ENCODE data around the gene WWC2. TPM values are rescaled to one million over a fixed set of nuclear protein-coding genes. Genes with fewer than 3 reads are reported as not detected.
"Not testable (repeated sequence)": the region's sequence is repeated elsewhere in the genome, so short reads cannot be mapped to it uniquely, and the experiment has no call there.

The WWC2 gene
- total RNA-seq, 1 donor from 2014 or later, result 15.1 TPM

GRCh38 chr4:183299464-183299863 is 200.4 kb downstream of the WWC2 start:
- DNase-seq, result no peak

GRCh38 chr4:183300070-183300469 is 201.0 kb downstream of the WWC2 start:
- DNase-seq, result no peak

- DNase-seq, result no peak
Observed at GRCh38 chr4:183300655-183301054, 201.6 kb downstream of the WWC2 start.

GRCh38 chr4:183303301-183303700 is 204.2 kb downstream of the WWC2 start:
- no peak for DNase-seq

DNA sequence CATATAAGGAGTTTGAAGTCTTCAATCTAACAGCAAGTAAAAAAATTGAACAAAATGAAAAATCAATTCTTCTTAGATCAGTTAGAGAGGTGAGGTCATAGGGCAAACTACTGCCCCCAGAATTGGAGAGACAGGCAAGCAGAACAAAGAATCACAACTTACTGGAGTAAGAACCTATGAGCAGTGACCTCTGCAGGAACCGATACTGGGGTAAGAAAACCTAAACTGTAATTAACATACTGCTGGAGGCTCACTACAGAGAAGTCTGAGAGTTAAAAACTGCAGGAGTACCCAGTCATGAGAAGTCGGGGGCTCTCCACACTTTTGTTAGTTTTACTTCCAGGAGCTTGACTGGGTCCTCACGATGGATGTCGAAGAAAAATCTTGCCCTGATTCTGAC is 205.0 kb downstream of the WWC2 start:
- DNase-seq, result no peak

DNA sequence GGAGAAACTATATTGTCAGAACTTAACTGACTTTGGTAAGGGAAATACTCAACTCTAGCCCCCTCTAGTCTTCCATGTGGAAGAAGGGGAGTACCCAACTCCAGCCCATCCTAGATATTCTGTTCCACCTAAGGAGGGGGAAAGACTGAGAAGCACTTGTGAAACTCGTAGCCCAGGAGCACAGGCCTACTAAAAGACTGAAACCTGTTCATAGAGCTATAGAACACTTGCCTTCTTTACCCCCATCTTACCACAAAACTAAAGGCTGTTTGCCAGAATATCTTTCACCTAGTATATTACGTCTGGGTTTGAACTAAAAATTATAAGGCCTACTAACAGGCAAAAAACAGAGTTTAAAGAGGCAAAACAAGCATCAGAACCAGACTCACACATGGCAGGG is 205.5 kb downstream of the WWC2 start:
- no peak for DNase-seq

DNA sequence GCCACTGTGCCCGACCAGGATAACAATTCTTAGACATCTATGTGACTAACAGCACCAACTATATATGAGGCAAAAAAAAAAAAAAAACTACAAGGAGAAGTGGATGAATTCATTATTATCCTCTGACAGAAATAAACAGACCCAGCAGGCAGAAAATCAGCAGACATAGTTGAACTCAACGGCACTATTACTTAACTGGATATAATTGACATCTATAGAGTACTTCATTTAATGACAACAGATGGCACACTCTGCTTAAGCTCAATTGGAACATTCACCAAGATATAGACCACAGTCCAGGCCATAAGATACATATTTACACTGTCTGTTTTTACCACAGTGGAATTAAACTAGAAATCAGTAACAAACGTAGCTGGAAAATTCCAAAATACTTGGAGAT is 207.8 kb downstream of the WWC2 start:
- DNase-seq, result no peak

- DNase-seq, result no peak
Observed at GRCh38 chr4:183312841-183313240, 213.8 kb downstream of the WWC2 start.

GRCh38 chr4:183314336-183314735 is 215.3 kb downstream of the WWC2 start:
- DNase-seq, result no peak

- no peak for DNase-seq
Observed at GRCh38 chr4:183314806-183315205, 215.7 kb downstream of the WWC2 start.

- DNase-seq, result no peak
Observed at GRCh38 chr4:183318656-183319055, 219.6 kb downstream of the WWC2 start.

DNA sequence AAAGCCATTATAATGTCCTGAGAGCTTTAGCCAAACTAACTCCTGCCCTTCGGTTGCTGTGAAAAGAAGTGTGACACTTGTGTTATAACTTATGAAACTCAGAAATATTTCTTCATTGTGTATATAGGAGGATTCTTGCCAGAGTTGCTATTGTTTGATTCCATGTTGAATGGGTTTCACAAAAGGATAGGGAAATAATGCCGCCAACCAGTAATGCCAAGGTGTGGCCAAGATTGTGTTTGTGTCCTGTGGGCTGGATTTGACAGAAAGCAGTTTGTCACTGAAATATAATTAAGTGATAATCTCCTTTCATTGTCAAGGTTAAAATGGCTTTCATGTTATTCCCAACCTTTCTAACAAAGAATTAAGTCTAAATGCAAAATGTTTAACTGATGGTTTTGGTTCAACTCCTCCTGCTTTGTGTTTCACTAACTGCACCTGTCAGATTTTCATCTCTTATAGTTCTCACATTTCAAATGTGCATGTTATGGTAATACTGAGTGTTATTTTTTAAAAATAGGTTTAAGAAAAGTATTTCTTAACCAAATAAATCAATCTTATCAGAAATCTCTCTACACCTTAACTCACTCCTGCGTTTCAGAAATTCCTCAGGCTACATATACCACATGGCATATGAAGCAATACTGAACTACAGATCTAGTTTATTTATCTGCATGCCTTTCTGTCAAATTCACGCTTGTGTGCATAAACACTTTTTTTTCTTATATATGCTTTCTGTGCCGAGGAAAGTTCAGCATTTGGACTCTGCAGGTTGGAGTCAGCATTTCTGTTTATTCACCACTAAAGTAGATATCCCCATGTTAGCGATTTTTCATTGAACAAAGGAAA is 221.4 kb downstream of the WWC2 start, which contains the start of gene CLDN22:
CLDN22 (minus strand) TSS at position 66 of the 849 bp plus-strand sequence; CDS start at position 8, 58 bp downstream.
- DNase-seq, result no peak

DNA sequence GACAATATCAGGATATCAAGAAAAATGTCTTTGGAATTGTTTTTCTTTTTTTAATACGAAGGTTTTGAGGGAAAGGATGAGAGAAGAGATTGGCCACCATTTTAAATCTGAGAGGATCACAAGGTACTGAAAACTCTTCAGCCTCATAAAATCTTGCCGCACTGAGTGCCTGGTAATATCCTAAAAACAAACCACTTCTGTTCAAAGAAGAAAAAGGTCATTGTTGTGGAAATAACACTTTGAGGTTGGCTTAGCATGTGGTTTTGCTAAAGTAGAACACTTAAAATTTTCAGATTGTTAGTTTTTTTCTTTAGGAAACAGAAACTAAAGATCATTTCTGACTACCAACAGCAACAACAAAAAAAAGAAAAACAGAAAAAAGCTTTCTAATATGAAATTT is 222.0 kb downstream of the WWC2 start:
- no peak for DNase-seq

GRCh38 chr4:183321516-183321915 is 222.5 kb downstream of the WWC2 start:
- no peak for DNase-seq

DNA sequence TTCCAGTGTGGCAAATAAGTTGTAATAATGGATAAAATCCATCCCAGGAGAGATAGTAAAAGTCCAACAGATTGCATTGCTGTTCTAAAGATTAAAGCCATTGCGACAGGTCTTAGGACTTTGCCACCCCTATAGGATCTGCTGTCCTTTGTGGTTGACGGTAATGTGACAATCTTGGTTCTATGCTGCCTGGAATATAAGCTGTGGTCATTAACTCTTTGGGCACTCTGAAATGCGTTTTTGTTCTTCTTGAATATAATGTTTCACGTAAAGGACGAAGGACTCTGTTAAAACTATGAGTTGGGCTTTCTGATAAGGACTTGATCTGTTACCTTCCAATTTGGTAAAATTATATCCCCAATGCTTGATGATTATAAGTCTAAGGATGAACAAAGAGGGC is 223.3 kb downstream of the WWC2 start, which contains the start of gene CLDN24:
CLDN24 (minus strand) TSS at position 101 of the 400 bp plus-strand sequence; CDS start at position 101, 0 bp downstream.
- no peak for DNase-seq

DNA sequence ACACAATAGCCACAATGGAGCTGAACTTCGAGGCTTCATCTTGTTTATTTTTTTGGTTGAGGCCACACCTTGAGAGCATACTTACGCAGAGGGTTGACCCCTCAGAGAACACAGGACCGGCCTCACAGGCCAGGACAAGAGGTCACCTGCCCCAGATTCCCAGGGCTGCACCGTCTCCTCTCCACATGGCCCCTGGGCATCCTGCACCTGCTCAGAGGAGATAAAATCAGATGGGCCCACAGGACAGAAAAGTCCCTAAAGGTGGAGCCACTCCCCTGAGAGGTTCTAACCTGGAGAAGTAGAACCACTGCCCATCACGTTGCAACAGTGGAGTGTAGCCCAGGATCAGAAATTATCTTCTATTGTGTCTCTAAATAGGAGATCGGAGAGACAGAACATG is 224.2 kb downstream of the WWC2 start:
- DNase-seq, result no peak

DNA sequence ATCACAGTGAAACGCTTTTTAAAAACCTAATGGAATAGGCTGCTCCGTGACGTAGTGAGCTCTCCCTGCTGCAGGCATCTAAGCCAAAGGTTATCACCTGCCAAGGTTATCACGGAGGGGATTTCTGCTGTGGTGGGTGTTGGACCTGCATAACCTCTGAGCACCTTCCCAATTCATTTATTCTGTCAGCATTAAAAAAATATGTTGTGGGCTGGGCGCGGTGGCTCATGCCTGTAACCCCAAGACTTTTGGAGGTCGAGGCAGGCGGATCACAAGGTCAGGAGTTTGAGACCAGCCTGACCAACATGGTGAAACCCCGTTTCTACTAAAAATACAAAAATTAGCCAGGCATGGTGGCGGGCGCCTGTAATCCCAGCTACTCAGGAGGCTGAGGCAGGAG is 225.0 kb downstream of the WWC2 start:
- DNase-seq, result not testable (repeated sequence)

DNA sequence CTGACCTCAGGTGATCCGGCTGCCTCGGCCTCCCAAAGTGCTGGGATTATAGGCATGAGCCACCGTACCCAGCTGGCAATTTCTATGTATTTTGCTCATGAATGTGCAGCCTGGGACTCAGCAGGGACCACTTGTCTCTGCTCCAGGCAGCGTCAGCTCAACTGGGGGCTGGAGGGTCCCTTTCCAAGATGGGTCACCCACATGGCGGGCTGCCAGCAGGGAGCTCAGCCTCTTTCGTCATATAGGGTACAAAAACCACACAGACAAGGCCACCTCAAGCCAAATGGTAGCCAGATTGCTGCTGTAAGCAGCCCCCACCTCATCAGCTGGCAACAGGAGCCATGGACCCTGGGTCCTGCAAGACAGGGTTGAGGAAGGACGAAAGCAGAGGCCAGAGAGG is 225.6 kb downstream of the WWC2 start:
- no peak for DNase-seq

- not testable (repeated sequence) for DNase-seq
Observed at GRCh38 chr4:183326387-183326786, 227.3 kb downstream of the WWC2 start.

- no peak for DNase-seq
Observed at GRCh38 chr4:183326853-183327252, 227.8 kb downstream of the WWC2 start.

DNA sequence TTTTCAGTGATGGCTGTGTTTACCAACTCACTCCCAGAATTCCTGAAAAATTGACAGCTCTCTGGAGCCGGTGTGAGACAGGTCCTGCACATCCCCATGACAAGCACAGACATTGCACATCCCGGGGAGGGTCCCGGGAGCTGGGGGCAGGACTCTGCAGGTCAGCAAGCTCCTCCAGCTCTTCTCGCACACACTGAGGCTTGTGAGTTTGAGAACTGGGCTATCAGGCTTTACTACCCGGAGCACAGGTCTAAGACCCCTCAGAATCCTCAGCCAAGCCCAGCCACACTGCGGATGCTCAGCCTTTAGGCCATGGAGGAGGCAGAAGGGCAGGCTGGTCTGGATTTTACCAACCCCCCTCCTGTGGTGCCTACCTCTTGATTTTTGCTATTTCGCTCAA is 228.8 kb downstream of the WWC2 start:
- DNase-seq, result no peak

GRCh38 chr4:183328832-183329231 is 229.8 kb downstream of the WWC2 start:
- DNase-seq, result no peak

- DNase-seq, result no peak
Observed at GRCh38 chr4:183329244-183329643, 230.2 kb downstream of the WWC2 start.

Measured in occipital lobe (tissue), 2 donors.